Activated CD4-positive, CD25-positive, alpha-beta regulatory T cell treated with anti-CD3 and anti-CD28 coated beads, Interleukin-2, amount 50 U/mL, for 24 hours (primary cell): Measurements from ENCODE around the gene KRTAP10-7.
A peak's percentile ranks its signal among the peaks of the same experiment; 100 is the strongest.
"Not testable (repeated sequence)": the region's sequence is repeated elsewhere in the genome, so short reads cannot be mapped to it uniquely, and the experiment has no call there.

Experiments used
- ATAC-seq, 2 donors: fragments of 150-1000 bp; cut with Tn5 transposase; one replicate each; pipeline ENCODE4 v1.10.0; 2021; ENCODE audit warnings: mild to moderate bottlenecking in 1 of 2, moderate library complexity in 1 of 2

Gene KRTAP10-7

DNA sequence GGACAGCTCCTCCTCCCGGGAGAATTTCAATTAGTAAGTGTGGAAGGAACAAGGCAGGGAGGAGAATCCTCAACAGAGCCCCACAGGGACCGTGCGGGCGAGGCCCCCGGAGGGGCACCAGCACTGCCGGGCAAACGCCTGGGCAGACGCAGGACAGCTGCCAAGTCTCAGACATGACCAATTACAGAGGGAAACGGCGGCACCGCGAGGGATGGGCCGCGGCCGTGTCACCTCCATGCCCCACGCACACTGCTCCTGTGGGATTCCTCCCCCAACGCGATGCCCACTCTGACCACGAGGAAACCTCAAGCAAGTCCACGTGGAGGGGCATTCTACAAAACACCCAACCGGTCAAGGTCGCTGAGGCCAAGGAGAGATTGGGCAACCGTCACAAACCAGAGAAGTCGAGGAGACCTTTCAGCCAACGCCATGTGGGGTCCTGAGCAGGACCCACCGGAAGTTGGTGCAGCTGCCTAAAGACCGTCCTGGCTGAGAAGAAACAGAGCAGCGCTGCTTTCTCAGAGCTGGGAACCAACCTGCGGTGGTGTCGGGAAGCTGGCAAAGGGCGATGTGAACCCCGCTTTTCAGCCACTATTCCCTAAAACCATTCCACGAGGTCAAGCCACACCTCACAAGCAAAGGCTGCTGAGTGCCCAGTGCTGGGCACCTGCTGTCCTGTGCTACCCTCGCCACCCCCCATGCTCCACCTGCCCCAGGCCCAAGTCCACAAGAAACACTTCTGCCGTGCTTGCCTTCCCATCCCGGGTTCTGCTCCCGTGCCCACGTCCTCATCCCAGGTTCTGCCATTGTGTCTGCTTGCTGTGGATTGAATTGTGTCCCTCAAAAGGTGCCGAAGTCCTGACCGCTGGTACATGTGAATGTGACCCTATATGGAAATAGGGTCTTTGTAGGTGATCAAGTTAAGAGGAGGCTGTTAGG, 28.3 kb upstream of the KRTAP10-7 start:
- no peak for ATAC-seq

GRCh38 chr21:44572959-44573583, 27.3 kb upstream of the KRTAP10-7 start:
- ATAC-seq: no peak

GRCh38 chr21:44573630-44574456, 26.6 kb upstream of the KRTAP10-7 start, which contains the start of gene KRTAP10-4:
Gene KRTAP10-4, plus strand, starts transcription at chr21:44573729. Its CDS starts 30 bp downstream, at chr21:44573759.
- not testable (repeated sequence) for ATAC-seq

DNA sequence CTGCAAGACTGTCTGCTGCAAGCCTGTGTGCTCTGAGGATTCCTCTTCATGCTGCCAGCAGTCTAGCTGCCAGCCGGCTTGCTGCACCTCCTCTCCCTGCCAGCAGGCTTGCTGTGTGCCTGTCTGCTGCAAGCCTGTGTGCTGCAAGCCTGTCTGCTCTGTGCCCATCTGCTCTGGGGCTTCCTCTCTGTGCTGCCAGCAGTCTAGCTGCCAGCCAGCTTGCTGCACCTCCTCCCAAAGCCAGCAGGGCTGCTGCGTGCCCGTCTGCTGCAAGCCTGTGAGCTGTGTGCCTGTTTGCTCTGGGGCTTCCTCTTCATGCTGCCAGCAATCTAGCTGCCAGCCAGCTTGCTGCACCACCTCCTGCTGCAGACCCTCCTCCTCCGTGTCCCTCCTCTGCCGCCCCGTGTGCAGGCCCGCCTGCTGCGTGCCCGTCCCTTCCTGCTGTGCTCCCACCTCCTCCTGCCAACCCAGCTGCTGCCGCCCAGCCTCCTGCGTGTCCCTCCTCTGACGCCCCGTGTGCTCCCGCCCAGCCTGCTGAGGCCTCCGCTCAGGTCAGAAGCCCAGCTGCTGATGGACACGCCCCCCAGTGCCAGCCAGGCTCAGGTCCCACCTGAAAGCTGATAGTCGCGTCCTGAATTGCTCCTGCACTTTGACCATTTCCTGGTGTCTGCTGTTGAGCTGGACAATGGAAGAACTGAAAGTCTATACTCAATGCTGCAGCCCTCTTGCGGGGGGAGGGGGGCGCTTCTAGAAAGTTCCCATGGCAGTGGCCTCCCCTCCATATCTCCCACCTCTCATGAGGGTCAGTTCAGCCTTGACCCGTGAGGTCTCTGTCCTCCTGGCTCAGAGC, 25.7 kb upstream of the KRTAP10-7 start:
- no peak for ATAC-seq

DNA sequence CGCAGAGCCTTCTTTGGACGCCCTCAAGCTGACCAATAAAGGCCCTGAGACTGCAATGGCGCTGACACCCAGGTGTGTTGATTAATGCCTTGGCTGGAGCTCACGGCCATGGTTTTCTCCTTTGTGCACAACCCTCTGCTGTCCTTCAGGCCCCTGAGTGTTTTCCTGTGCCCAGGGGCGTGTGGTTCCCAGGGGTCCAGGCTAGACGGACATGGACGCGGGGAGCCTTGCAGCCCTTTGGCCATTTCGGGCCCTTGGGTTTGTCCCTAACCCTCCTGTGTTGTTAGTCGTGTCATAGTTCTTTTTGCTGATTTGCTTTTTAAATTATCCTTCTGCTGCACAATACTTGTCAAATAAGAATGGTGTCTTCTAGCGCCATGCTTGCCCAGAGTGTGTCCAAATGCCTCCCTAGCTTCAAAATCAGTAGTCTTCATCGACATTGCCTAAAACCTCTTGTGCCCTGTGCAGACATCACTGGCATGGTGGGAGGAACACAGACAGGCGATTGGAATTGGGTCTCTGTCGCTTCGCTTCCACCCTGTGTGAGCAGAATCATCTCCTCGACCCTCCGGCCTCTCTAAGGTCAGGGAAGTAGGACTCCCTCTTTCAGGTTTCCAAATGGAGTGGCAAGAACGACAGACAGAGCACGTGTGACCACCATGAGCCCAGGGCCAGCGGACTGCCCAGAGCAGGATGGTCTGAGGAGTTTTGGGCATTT, 24.9 kb upstream of the KRTAP10-7 start:
- ATAC-seq: no peak

DNA sequence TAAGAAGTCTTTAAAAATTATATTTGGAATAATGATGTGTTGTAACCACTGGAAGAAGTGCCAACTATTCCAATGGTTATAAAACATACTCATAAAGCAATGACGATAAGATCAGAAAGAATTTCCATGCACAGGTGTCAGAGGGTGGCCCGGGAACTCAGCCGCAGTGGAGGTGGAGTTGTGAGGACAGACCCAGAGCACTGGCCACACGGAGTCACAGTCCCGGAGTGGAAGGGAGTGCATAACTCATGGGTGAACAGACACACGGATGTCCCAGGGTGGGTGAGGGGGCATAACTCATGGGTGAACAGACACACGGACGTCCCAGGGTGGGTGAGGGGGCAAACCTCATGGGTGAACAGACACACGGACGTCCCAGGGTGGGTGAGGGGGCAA, 24.4 kb upstream of the KRTAP10-7 start:
- ATAC-seq: no peak

DNA sequence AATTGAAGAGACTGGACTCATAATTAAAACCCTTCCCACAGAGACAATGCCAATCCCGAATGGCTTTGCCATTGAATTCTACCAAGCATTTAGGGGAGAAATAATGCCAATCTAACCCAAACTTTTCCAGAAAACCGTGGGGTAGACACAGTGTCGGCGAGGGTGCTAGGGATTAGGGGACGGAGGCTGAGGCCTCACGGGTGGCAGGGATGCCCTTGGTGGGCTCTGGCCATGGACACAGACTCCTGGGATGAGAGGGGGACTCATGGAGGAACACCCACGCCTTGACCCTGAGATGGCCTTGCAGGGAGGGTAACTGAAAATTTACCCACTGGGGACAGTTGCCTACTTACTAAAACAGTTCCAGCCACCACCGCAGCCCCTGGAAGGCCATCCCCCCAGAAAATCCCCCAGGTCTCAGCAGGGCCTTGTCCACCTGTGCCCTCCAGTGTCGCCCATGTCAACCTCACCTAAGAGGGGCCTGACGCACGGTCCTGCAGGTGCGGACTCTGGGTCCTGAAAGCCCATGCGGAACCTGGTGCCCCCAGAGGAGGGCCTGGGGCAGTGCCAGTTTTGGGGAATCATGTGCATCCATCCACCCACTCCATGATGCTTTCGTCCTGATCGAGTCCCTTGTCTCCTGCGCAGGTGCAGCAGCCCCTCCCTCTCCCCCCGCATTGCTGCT, 21.9 kb upstream of the KRTAP10-7 start:
- no peak for ATAC-seq

DNA sequence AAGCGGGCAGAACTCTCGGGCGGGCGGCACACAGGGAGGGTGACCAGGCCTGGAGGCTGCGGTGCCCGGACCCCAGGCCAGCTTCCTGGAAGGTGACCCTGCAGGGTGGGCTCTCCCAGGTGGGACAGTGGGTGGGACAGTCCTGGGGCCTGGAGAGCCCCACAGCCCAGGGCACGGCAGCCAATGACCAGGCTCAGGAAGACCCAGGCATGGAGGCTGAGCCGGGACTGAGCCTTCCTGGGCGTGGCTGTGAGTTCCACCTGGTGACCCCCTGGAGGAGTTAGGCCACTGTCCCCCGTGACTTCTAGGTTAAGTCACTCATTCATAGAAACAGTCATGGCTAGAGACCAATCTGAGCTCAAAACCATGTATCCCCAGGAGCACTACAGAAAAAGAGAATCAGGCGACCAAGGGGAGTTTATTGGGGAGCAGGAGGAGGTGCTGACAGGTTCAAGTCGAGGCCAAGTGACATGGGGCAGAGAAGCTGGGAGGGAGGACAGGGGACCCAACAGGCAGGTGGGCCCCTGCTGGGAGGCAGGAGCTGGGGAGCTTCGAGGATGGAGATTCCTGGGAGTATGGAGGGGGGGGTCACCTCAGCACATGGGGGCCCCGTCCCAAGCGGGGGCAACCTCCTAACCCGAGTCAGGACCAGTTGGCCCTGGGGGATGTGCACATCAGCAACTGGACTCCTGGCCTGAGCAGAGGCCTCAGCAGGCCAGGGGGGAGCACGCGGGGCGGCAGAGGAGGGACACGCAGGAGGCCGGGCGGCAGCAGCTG, 21.2 kb upstream of the KRTAP10-7 start:
- no peak for ATAC-seq

GRCh38 chr21:44579833-44580144, 20.6 kb upstream of the KRTAP10-7 start:
- ATAC-seq: no peak

DNA sequence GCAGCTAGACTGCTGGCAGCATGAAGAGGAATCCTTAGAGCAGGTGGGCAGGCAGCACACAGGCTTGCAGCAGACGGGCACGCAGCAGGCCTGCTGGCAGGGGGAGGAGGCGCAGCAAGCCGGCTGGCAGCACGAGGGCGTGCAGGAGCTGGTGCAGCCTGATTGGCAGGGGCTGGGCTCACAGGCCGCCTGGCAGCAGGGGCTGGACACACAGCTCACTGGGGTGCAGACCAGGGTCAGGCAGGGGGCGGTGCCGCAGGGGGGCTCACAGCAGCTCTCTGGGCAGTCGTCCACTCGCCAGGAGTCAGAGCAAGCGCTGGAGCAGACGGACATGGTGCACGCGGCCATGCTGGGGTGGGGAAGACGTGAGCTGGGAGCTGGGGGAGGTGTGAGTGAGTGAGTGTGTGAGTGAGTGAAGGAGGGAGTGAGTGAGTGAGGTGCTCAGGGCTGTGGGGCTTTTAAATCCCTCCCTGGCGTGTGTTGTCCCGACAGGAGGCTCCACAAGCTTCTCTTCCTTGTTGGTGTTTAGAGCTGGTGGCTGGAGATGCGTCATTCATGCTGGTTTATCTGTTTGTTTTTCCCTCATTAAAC, 20.1 kb upstream of the KRTAP10-7 start, which contains the start of gene KRTAP10-5:
Gene KRTAP10-5, minus strand, starts transcription at position 374 of the 591 bp plus-strand sequence. Its CDS starts 26 bp downstream, at position 348.
- not testable (repeated sequence) for ATAC-seq

DNA sequence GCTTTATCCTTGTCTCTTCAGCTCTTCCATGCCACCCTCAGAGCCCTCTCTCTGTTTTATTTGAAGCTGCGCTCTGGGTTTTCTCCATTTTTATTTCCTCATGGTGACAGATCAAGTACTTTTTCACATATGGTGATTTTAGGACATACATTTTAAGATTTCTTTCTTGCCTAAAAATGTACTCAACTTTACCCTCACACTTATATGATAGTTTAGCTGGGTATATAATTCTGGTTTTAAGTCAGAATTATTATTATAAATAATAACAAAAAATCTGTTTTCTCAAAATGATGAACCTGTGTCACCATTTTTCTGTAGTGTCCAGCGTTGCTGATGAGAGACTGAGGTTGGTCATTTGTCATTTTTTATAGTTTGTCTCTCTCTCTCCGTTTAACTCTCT, 19.2 kb upstream of the KRTAP10-7 start:
- no peak for ATAC-seq

- ATAC-seq: no peak
Observed at GRCh38 chr21:44582055-44582454, 18.3 kb upstream of the KRTAP10-7 start.

DNA sequence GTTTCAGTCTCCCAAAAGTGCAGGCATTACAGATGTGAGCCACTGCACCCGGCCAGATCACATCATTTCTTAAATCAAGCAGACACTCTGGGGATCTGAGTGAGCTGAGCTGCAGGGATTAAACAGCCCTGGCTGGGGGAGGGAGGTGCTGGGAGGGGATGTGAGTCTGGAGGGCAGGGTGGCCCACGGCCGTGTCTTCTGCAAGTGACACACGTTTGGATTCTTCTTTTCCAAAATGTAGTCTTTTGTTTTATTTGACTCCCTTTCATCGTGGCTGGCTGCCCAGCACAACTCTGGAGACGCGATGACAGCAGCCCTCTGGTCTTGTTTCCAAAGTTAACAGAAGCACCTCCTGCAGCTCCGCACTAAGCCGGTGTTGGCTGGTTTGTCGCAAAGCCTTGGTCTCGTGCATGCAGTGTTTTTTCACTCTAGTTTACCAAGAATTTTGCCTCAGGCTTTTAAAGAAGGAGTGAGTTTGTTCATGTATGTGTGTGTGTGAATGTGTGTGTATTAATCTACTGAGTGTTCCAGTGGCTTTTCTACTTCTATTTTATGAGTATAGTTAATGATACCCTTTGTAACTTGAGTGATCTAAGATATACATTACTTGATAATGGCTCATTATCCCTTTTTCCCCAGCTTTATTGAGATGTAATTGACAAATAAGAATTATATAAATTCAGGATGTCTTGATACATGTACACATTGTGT, 17.2 kb upstream of the KRTAP10-7 start:
- ATAC-seq: no peak

DNA sequence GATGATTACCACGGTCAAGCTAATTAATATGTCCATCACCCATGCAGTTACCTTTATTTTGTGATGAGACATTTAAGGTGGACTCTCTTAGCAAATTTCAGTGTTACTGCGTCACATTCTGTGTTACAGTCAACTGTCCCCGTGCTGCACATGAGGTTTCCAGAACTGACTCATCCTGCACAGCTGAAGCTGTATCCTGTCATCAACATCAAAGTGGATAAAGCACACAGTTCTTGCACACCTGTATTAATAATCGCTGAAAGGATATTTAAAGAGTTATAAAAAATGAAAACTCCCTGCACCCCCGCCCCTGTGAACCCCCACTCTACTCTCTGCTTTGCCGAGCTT, 16.6 kb upstream of the KRTAP10-7 start:
- peak; percentile 99 to 100 for ATAC-seq

DNA sequence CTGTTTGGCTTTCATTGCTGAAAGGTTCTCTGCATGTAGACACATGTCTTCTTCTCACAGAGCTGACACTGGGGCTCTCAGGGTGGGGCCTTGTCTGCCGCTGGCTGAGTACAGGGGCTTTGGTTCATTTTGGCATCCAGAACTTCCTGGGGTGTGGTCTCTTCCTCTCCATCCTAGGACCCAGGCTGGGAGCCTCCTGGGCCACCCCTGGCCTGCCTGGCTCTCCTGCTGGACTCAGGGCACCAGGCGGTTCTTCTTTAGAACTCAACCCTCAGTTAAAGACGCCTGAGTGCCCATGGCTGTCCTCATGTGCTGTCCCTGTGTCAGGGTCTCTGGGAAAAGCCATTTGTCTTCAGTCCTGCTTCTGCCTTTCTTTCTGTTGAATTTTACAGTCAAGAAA, 14.5 kb upstream of the KRTAP10-7 start:
- ATAC-seq: no peak

- ATAC-seq: no peak
Observed at GRCh38 chr21:44589094-44589493, 11.3 kb upstream of the KRTAP10-7 start.

GRCh38 chr21:44589586-44590305, 10.7 kb upstream of the KRTAP10-7 start:
- ATAC-seq: no peak

DNA sequence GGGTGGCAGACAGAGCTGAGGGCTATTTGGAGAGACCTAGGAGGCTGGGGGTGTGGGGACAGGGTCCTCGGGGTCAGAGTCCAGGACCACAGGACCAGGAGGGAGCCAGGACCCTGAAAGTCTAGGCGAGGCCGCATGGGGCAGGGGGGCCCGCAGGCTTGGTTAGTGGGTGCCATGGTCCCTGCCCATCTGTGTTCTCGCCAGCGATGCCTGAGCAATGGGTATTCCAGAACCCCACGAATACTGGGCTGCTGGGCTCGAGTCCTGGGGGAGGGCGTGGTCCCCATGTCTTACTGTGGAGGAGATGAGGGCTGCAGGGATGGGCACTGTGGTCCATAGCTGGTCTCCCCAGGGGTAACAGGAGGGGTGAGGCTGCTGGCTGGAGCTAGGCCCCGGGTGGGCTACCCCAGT, 10.1 kb upstream of the KRTAP10-7 start:
- no peak for ATAC-seq
